IMR-90 (cell line): ENCODE measurements around the gene SEC24B. TPM values are rescaled to one million over a fixed set of nuclear protein-coding genes. Genes with fewer than 3 reads are reported as not detected.

ENCODE experiments used
- ATAC-seq: fragments of 200-7000 bp; cut with Tn5 transposase; 2 replicates; pipeline ENCODE4 v1.9.1; 2020; ENCODE audit warnings: low read depth, mild to moderate bottlenecking, moderate library complexity
- BruUV-seq: library from RNA; stranded (reverse); fragments of 400-500 nt; replicated peaks from 2 replicates; lab custom pipeline; 2021; lab: Mats Ljungman, UMichigan
- CTCF ChIA-PET: fragments of 300-600 bp; formaldehyde crosslinking; extraction: SDS; loops from one replicate; lab custom pipeline; 2021; ENCODE audit warnings: antibody characterized with exemption; lab: Yijun Ruan, JAX
- POLR2A ChIA-PET: fragments of 300-600 bp; sonication (Branson Sonifier 250); formaldehyde crosslinking; loops from one replicate; lab custom pipeline; 2022; ENCODE audit warnings: antibody characterized with exemption; ENCODE audit not compliant: unreplicated experiment; lab: Charles Lee
- DNase-seq: peaks from one replicate; pipeline ENCODE4 v3.0.0; 2013
- H2AFZ ChIP-seq: replicated peaks from 2 replicates; pipeline ENCODE3; 2013; ENCODE audit warnings: low read length, mild to moderate bottlenecking; ENCODE audit not compliant: poor library complexity
- H2AK5ac ChIP-seq: 2 replicates; pipeline ENCODE4 v1.6.1; 2013; ENCODE audit warnings: low read depth, low read length, inconsistent platforms
- H2AK9ac ChIP-seq: replicated peaks from 2 replicates; pipeline ENCODE3; 2013; ENCODE audit warnings: mild to moderate bottlenecking, low read depth, low read length, moderate library complexity; ENCODE audit not compliant: poor library complexity
- H2BK120ac ChIP-seq: 2 replicates; pipeline ENCODE4 v1.6.1; 2013; ENCODE audit warnings: low read depth, low read length, inconsistent platforms
- H2BK15ac ChIP-seq: 3 replicates; pipeline ENCODE4 v1.6.1; 2013; ENCODE audit warnings: low read depth, low read length, inconsistent platforms
- H2BK20ac ChIP-seq: 2 replicates; pipeline ENCODE4 v1.6.1; 2013; ENCODE audit warnings: low read depth, mild to moderate bottlenecking, inconsistent platforms, low read length, moderate library complexity
- H2BK5ac ChIP-seq: 2 replicates; pipeline ENCODE4 v1.6.1; 2013; ENCODE audit warnings: mild to moderate bottlenecking, low read depth, low read length, inconsistent platforms; ENCODE audit not compliant: poor library complexity, severe bottlenecking
- H3K14ac ChIP-seq: replicated peaks from 2 replicates; pipeline ENCODE4 v1.6.1; 2013; ENCODE audit warnings: low read depth, low read length, inconsistent platforms
- H3K18ac ChIP-seq: 2 replicates; pipeline ENCODE4 v1.6.1; 2013; ENCODE audit warnings: low read depth, low read length, control low read depth
- H3K23ac ChIP-seq: 2 replicates; pipeline ENCODE4 v1.6.1; 2013; ENCODE audit warnings: low read depth, low read length, inconsistent platforms
- H3K27ac ChIP-seq: 2 replicates; pipeline ENCODE4 v1.5.1; 2013; ENCODE audit warnings: mild to moderate bottlenecking, control low read depth, low read length; ENCODE audit not compliant: insufficient read depth
- H3K27me3 ChIP-seq: 2 replicates; pipeline ENCODE4 v1.6.1; 2013; ENCODE audit warnings: low read length; ENCODE audit not compliant: control insufficient read depth, insufficient read depth
- H3K36me3 ChIP-seq: 2 replicates; pipeline ENCODE4 v1.6.1; 2013; ENCODE audit warnings: low read length, mixed read lengths; ENCODE audit not compliant: control insufficient read depth, insufficient read depth
- H3K4ac ChIP-seq: 2 replicates; pipeline ENCODE4 v1.6.1; 2013; ENCODE audit warnings: low read depth, low read length, inconsistent platforms
- H3K4me1 ChIP-seq: 2 replicates; pipeline ENCODE4 v1.6.1; 2013; ENCODE audit warnings: low read length, mixed read lengths; ENCODE audit not compliant: control insufficient read depth, insufficient read depth
- H3K4me2 ChIP-seq: 2 replicates; pipeline ENCODE4 v1.6.1; 2013; ENCODE audit warnings: low read depth, mild to moderate bottlenecking, control low read depth, low read length, moderate library complexity
- H3K4me3 ChIP-seq: 2 replicates; pipeline ENCODE4 v1.5.1; 2013; ENCODE audit warnings: low read depth, mild to moderate bottlenecking, control low read depth, low read length, moderate library complexity; ENCODE audit not compliant: insufficient read depth
- H3K56ac ChIP-seq: 2 replicates; pipeline ENCODE4 v1.6.1; 2013; ENCODE audit warnings: low read length, inconsistent platforms; ENCODE audit not compliant: insufficient read depth; ENCODE audit errors: extremely low read depth
- H3K79me1 ChIP-seq, 2 experiments: 2 replicates each; pipeline ENCODE4 v1.6.1; 2013; ENCODE audit warnings: low read length in 2 of 2, inconsistent platforms in 1 of 2, low read depth in 1 of 2
- H3K9ac ChIP-seq: 2 replicates; pipeline ENCODE4 v1.6.1; 2013; ENCODE audit warnings: low read depth, low read length, control low read depth
- H3K9me1 ChIP-seq: 2 replicates; pipeline ENCODE4 v1.6.1; 2013; ENCODE audit warnings: low read length, inconsistent platforms; ENCODE audit not compliant: insufficient read depth
- H3K9me3 ChIP-seq: 2 replicates; pipeline ENCODE4 v1.6.1; 2013; ENCODE audit warnings: low read length; ENCODE audit not compliant: control insufficient read depth, insufficient read depth
- H4K20me1 ChIP-seq: 2 replicates; pipeline ENCODE4 v1.6.1; 2013; ENCODE audit warnings: low read length, inconsistent platforms; ENCODE audit not compliant: insufficient read depth
- H4K5ac ChIP-seq: 2 replicates; pipeline ENCODE4 v1.6.1; 2013; ENCODE audit warnings: mild to moderate bottlenecking, low read depth, low read length, control low read depth
- H4K8ac ChIP-seq, 2 experiments: 2 replicates each; pipeline ENCODE4 v1.6.1; 2013; ENCODE audit warnings: low read depth in 2 of 2, low read length in 2 of 2, control low read depth in 1 of 2, inconsistent platforms in 1 of 2
- H4K91ac ChIP-seq: 2 replicates; pipeline ENCODE4 v1.6.1; 2013; ENCODE audit warnings: low read depth, low read length, inconsistent platforms; ENCODE audit not compliant: insufficient read depth
- CEBPB ChIP-seq: IDR thresholded peaks from 2 replicates; pipeline ENCODE4 v1.6.1; 2012; ENCODE audit warnings: low read depth, low read length, improper control_type of control experiment
- CTCF ChIP-seq: conservative IDR thresholded peaks from 2 replicates; pipeline ENCODE4 v1.5.1; 2012; ENCODE audit warnings: mild to moderate bottlenecking, low read depth, low read length, improper control_type of control experiment
- MAFK ChIP-seq: IDR thresholded peaks from 2 replicates; pipeline ENCODE4 v1.6.1; 2012; ENCODE audit warnings: low read depth, low read length, improper control_type of control experiment
- NFE2L2 ChIP-seq: fragments of 150-350 bp; IDR thresholded peaks from 2 replicates; pipeline ENCODE4 v1.6.1; 2016; ENCODE audit warnings: low read depth, mild to moderate bottlenecking, low read length
- POLR2A ChIP-seq: IDR thresholded peaks from 2 replicates; pipeline ENCODE4 v1.6.1; 2012; ENCODE audit warnings: mild to moderate bottlenecking, low read depth, low read length
- RAD21 ChIP-seq: IDR thresholded peaks from 2 replicates; pipeline ENCODE4 v1.6.1; 2012; ENCODE audit warnings: low read length, improper control_type of control experiment
- RFX5 ChIP-seq: IDR thresholded peaks from 2 replicates; pipeline ENCODE4 v1.8.0; 2012; ENCODE audit warnings: low read depth, mild to moderate bottlenecking, low read length, moderate library complexity
- WGBS, 2 experiments: methylation state at CpG; one replicate each; pipeline versions ENCODE4 v1.1.5 to v1.1.7; 2013; ENCODE audit warnings: missing lambda C conversion rate in 2 of 2; ENCODE audit not compliant: insufficient read length in 1 of 2; ENCODE audit errors: extremely low coverage in 2 of 2; 5-methylcytosine and 5-hydroxymethylcytosine counted together
- dilution Hi-C: fragments of 300-500 bp; cut with HindIII; formaldehyde crosslinking; loops from one replicate; pipeline ENCODE4 v1.14.3; 2018; ENCODE audit warnings: low sequenced_read_pairs; ENCODE audit not compliant: unreplicated experiment
- in situ Hi-C: fragments of 300-500 bp; cut with MboI; formaldehyde crosslinking; loops from 3 replicates; pipeline ENCODE4 v1.14.3; 2019; ENCODE audit warnings: low sequenced_read_pairs, inconsistent platforms, mixed read lengths
- intact Hi-C: fragments of 100-400 bp; cut with micrococcal nuclease; formaldehyde crosslinking; loops from 2 replicates; pipeline ENCODE4 v1.10.0; 2022
- polyA plus RNA-seq, 3 experiments: library from polyadenylated mRNA; depleted of rRNA; stranded (reverse); fragments of >200 nt; gene quantifications; 2 replicates each; pipeline ENCODE4 v1.2.3, GENCODE V29; 2012; ENCODE audit warnings: low replicate concordance in 1 of 3
- total RNA-seq: library from RNA; depleted of rRNA; stranded (reverse); fragments of >200 nt; gene quantifications from 2 replicates; pipeline ENCODE4 v1.2.3, GENCODE V29; 2012

The SEC24B gene
- total and polyA plus RNA-seq, 2 of the 4 experiments (the other 2 are of a cell fraction), result 19.0 to 27.4 TPM

GRCh38 chr4:109395694-109396093, 37.9 kb upstream of the SEC24B start:
- no peak overlapping the region for H2BK20ac ChIP-seq
- H2AK9ac ChIP-seq, result no peak overlapping the region
- TF ChIP-seq RAD21 (no peak), NFE2L2 (no peak), MAFK (no peak), RFX5 (no peak), CEBPB (no peak), POLR2A (no peak), CTCF (no peak)
- H2BK15ac ChIP-seq, result no peak overlapping the region
- dilution Hi-C loops, result no loop called here
- no peaks in the 10 kb centered on the region for H3K4me1 ChIP-seq
- H4K5ac ChIP-seq, result no peak overlapping the region
- H3K9me1 ChIP-seq, result no peaks in the 10 kb centered on the region
- H3K9ac ChIP-seq, result no peak overlapping the region
- in situ Hi-C loops, result no loop called here
- H4K91ac ChIP-seq, result no peak overlapping the region
- WGBS, 2 experiments, result 65% methylated on average over 3 of the region's 10 CpGs; no CpG with 5 or more reads in 1 of the 2 experiments
- H3K4ac ChIP-seq, result no peak overlapping the region
- ChIA-PET POLR2A (no interaction called here), CTCF (no interaction called here)
- H3K27ac ChIP-seq, result no peak overlapping the region
- no peaks in the 10 kb centered on the region for H3K9me3 ChIP-seq
- H4K8ac ChIP-seq, result no peak overlapping the region
- peaks cover 6% of the 10 kb centered on the region for H3K27me3 ChIP-seq
- H2BK5ac ChIP-seq, result no peak overlapping the region
- H3K4me2 ChIP-seq, result no peak overlapping the region
- H3K79me1 ChIP-seq, result no peaks in the 10 kb centered on the region
- no peaks in the 10 kb centered on the region for H4K20me1 ChIP-seq
- H3K23ac ChIP-seq, result no peak overlapping the region
- no peaks in the 10 kb centered on the region for H3K36me3 ChIP-seq
- BruUV-seq, result no TSS peak
- DNase-seq (no peak), ATAC-seq (no peak)
- no peak overlapping the region for H3K14ac ChIP-seq
- H3K18ac ChIP-seq, result no peak overlapping the region
- no peak overlapping the region for H3K4me3 ChIP-seq
- H2AFZ ChIP-seq, result peak overlapping the region; percentile 62
- intact Hi-C loops, result no loop called here
- H3K56ac ChIP-seq, result no peak overlapping the region
- H2BK120ac ChIP-seq, result no peak overlapping the region
- no peak overlapping the region for H2AK5ac ChIP-seq
